IMR-90 (cell line): ENCODE data around the gene ACE. TPM values are rescaled to one million over a fixed set of nuclear protein-coding genes. Genes with fewer than 3 reads are reported as not detected.
"Not testable (repeated sequence)": the region's sequence is repeated elsewhere in the genome, so short reads cannot be mapped to it uniquely, and the experiment has no call there.

Experiments used
- ATAC-seq: fragments of 200-7000 bp; cut with Tn5 transposase; 2 replicates; pipeline ENCODE4 v1.9.1; 2020; ENCODE audit warnings: low read depth, mild to moderate bottlenecking, moderate library complexity
- BruUV-seq: library from RNA; stranded (reverse); fragments of 400-500 nt; replicated peaks from 2 replicates; lab custom pipeline; 2021; lab: Mats Ljungman, UMichigan
- CTCF ChIA-PET: fragments of 300-600 bp; formaldehyde crosslinking; extraction: SDS; loops from one replicate; lab custom pipeline; 2021; ENCODE audit warnings: antibody characterized with exemption; lab: Yijun Ruan, JAX
- POLR2A ChIA-PET: fragments of 300-600 bp; sonication (Branson Sonifier 250); formaldehyde crosslinking; loops from one replicate; lab custom pipeline; 2022; ENCODE audit warnings: antibody characterized with exemption; ENCODE audit not compliant: unreplicated experiment; lab: Charles Lee
- DNase-seq: peaks from one replicate; pipeline ENCODE4 v3.0.0; 2013
- H2AFZ ChIP-seq: replicated peaks from 2 replicates; pipeline ENCODE3; 2013; ENCODE audit warnings: low read length, mild to moderate bottlenecking; ENCODE audit not compliant: poor library complexity
- H2AK5ac ChIP-seq: 2 replicates; pipeline ENCODE4 v1.6.1; 2013; ENCODE audit warnings: low read depth, low read length, inconsistent platforms
- H2AK9ac ChIP-seq: replicated peaks from 2 replicates; pipeline ENCODE3; 2013; ENCODE audit warnings: mild to moderate bottlenecking, low read depth, low read length, moderate library complexity; ENCODE audit not compliant: poor library complexity
- H2BK120ac ChIP-seq: 2 replicates; pipeline ENCODE4 v1.6.1; 2013; ENCODE audit warnings: low read depth, low read length, inconsistent platforms
- H2BK15ac ChIP-seq: 3 replicates; pipeline ENCODE4 v1.6.1; 2013; ENCODE audit warnings: low read depth, low read length, inconsistent platforms
- H2BK20ac ChIP-seq: 2 replicates; pipeline ENCODE4 v1.6.1; 2013; ENCODE audit warnings: low read depth, mild to moderate bottlenecking, inconsistent platforms, low read length, moderate library complexity
- H2BK5ac ChIP-seq: 2 replicates; pipeline ENCODE4 v1.6.1; 2013; ENCODE audit warnings: mild to moderate bottlenecking, low read depth, low read length, inconsistent platforms; ENCODE audit not compliant: poor library complexity, severe bottlenecking
- H3K14ac ChIP-seq: replicated peaks from 2 replicates; pipeline ENCODE4 v1.6.1; 2013; ENCODE audit warnings: low read depth, low read length, inconsistent platforms
- H3K18ac ChIP-seq: 2 replicates; pipeline ENCODE4 v1.6.1; 2013; ENCODE audit warnings: low read depth, low read length, control low read depth
- H3K23ac ChIP-seq: 2 replicates; pipeline ENCODE4 v1.6.1; 2013; ENCODE audit warnings: low read depth, low read length, inconsistent platforms
- H3K27ac ChIP-seq: 2 replicates; pipeline ENCODE4 v1.5.1; 2013; ENCODE audit warnings: mild to moderate bottlenecking, control low read depth, low read length; ENCODE audit not compliant: insufficient read depth
- H3K27me3 ChIP-seq: 2 replicates; pipeline ENCODE4 v1.6.1; 2013; ENCODE audit warnings: low read length; ENCODE audit not compliant: control insufficient read depth, insufficient read depth
- H3K36me3 ChIP-seq: 2 replicates; pipeline ENCODE4 v1.6.1; 2013; ENCODE audit warnings: low read length, mixed read lengths; ENCODE audit not compliant: control insufficient read depth, insufficient read depth
- H3K4ac ChIP-seq: 2 replicates; pipeline ENCODE4 v1.6.1; 2013; ENCODE audit warnings: low read depth, low read length, inconsistent platforms
- H3K4me1 ChIP-seq: 2 replicates; pipeline ENCODE4 v1.6.1; 2013; ENCODE audit warnings: low read length, mixed read lengths; ENCODE audit not compliant: control insufficient read depth, insufficient read depth
- H3K4me2 ChIP-seq: 2 replicates; pipeline ENCODE4 v1.6.1; 2013; ENCODE audit warnings: low read depth, mild to moderate bottlenecking, control low read depth, low read length, moderate library complexity
- H3K4me3 ChIP-seq: 2 replicates; pipeline ENCODE4 v1.5.1; 2013; ENCODE audit warnings: low read depth, mild to moderate bottlenecking, control low read depth, low read length, moderate library complexity; ENCODE audit not compliant: insufficient read depth
- H3K56ac ChIP-seq: 2 replicates; pipeline ENCODE4 v1.6.1; 2013; ENCODE audit warnings: low read length, inconsistent platforms; ENCODE audit not compliant: insufficient read depth; ENCODE audit errors: extremely low read depth
- H3K79me1 ChIP-seq, 2 experiments: 2 replicates each; pipeline ENCODE4 v1.6.1; 2013; ENCODE audit warnings: low read length in 2 of 2, inconsistent platforms in 1 of 2, low read depth in 1 of 2
- H3K9ac ChIP-seq: 2 replicates; pipeline ENCODE4 v1.6.1; 2013; ENCODE audit warnings: low read depth, low read length, control low read depth
- H3K9me1 ChIP-seq: 2 replicates; pipeline ENCODE4 v1.6.1; 2013; ENCODE audit warnings: low read length, inconsistent platforms; ENCODE audit not compliant: insufficient read depth
- H3K9me3 ChIP-seq: 2 replicates; pipeline ENCODE4 v1.6.1; 2013; ENCODE audit warnings: low read length; ENCODE audit not compliant: control insufficient read depth, insufficient read depth
- H4K20me1 ChIP-seq: 2 replicates; pipeline ENCODE4 v1.6.1; 2013; ENCODE audit warnings: low read length, inconsistent platforms; ENCODE audit not compliant: insufficient read depth
- H4K5ac ChIP-seq: 2 replicates; pipeline ENCODE4 v1.6.1; 2013; ENCODE audit warnings: mild to moderate bottlenecking, low read depth, low read length, control low read depth
- H4K8ac ChIP-seq, 2 experiments: 2 replicates each; pipeline ENCODE4 v1.6.1; 2013; ENCODE audit warnings: low read depth in 2 of 2, low read length in 2 of 2, control low read depth in 1 of 2, inconsistent platforms in 1 of 2
- H4K91ac ChIP-seq: 2 replicates; pipeline ENCODE4 v1.6.1; 2013; ENCODE audit warnings: low read depth, low read length, inconsistent platforms; ENCODE audit not compliant: insufficient read depth
- WGBS, 2 experiments: methylation state at CpG; one replicate each; pipeline versions ENCODE4 v1.1.5 to v1.1.7; 2013; ENCODE audit warnings: missing lambda C conversion rate in 2 of 2; ENCODE audit not compliant: insufficient read length in 1 of 2; ENCODE audit errors: extremely low coverage in 2 of 2; 5-methylcytosine and 5-hydroxymethylcytosine counted together
- dilution Hi-C: fragments of 300-500 bp; cut with HindIII; formaldehyde crosslinking; loops from one replicate; pipeline ENCODE4 v1.14.3; 2018; ENCODE audit warnings: low sequenced_read_pairs; ENCODE audit not compliant: unreplicated experiment
- in situ Hi-C: fragments of 300-500 bp; cut with MboI; formaldehyde crosslinking; loops from 3 replicates; pipeline ENCODE4 v1.14.3; 2019; ENCODE audit warnings: low sequenced_read_pairs, inconsistent platforms, mixed read lengths
- intact Hi-C: fragments of 100-400 bp; cut with micrococcal nuclease; formaldehyde crosslinking; loops from 2 replicates; pipeline ENCODE4 v1.10.0; 2022
- polyA plus RNA-seq, 3 experiments: library from polyadenylated mRNA; depleted of rRNA; stranded (reverse); fragments of >200 nt; gene quantifications; 2 replicates each; pipeline ENCODE4 v1.2.3, GENCODE V29; 2012; ENCODE audit warnings: low replicate concordance in 1 of 3
- total RNA-seq: library from RNA; depleted of rRNA; stranded (reverse); fragments of >200 nt; gene quantifications from 2 replicates; pipeline ENCODE4 v1.2.3, GENCODE V29; 2012

Gene ACE
- total and polyA plus RNA-seq, 2 of the 4 experiments (the other 2 are of a cell fraction) = 1.4 to 5.8 TPM

DNA sequence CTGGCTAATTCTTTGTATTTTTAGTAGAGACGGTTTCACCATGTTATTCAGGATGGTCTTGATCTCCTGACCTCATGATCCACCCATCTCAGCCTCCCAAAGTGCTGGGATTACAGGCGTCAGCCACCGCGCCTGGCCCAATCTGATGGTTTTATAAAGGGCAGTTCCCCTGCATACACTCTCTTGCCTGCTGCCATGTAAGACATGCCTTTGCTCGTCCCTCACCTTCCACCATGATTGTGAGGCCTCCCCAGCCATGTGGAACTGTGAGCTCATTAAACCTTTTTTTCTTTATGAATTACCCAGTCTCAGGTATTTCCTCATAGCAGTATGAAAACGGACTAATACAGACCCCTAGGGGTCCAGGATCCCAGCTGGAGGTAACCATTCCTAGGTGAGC lies 8.8 kb upstream of the ACE start:
- WGBS, 2 experiments = 72% methylated on average over 2 of the region's 6 CpGs; no CpG with 5 or more reads in 1 of the 2 experiments
- H2BK15ac ChIP-seq, H4K20me1 ChIP-seq, H3K56ac ChIP-seq, H4K8ac ChIP-seq, H2BK20ac ChIP-seq, POLR2A ChIA-PET, CTCF ChIA-PET, ATAC-seq, H3K14ac ChIP-seq, H2AK9ac ChIP-seq, H2BK120ac ChIP-seq, H2AK5ac ChIP-seq, H3K9me3 ChIP-seq, intact Hi-C loops, H3K23ac ChIP-seq, in situ Hi-C loops, H3K4me2 ChIP-seq, H4K91ac ChIP-seq, H3K27ac ChIP-seq, H3K79me1 ChIP-seq, BruUV-seq, H3K9me1 ChIP-seq, H3K4me1 ChIP-seq, H3K36me3 ChIP-seq, H2AFZ ChIP-seq, H3K9ac ChIP-seq, H4K5ac ChIP-seq, DNase-seq, H3K4ac ChIP-seq, H2BK5ac ChIP-seq, H3K4me3 ChIP-seq, dilution Hi-C loops, H3K18ac ChIP-seq: not testable (repeated sequence)
- H3K27me3 ChIP-seq = peaks cover 12% of the 10 kb centered on the region
